ENCODE results near the gene MAGI1.
"Not testable (repeated sequence)": the region's sequence is repeated elsewhere in the genome, so short reads cannot be mapped to it uniquely, and the experiment has no call there.

Gene MAGI1

DNA sequence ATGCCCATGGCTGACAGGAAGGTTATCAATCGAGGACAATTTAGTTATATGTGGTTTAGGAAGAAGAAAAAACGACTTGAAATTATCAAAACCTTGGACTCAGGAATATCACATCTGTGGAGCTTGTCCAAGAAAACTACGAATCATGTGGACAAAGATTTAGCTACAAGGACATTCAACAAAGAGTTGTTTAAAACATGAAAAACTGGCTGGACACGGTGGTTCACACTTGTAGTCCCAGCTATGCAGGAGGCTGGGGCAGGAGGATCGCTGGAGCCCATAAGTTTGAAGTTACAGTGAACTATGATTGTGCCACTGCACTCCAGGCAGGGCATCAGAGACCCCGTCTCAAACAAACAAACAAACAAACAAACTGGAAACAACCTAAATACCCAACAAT, 142.4 kb downstream of the MAGI1 start:
- no peak for DNase-seq

DNA sequence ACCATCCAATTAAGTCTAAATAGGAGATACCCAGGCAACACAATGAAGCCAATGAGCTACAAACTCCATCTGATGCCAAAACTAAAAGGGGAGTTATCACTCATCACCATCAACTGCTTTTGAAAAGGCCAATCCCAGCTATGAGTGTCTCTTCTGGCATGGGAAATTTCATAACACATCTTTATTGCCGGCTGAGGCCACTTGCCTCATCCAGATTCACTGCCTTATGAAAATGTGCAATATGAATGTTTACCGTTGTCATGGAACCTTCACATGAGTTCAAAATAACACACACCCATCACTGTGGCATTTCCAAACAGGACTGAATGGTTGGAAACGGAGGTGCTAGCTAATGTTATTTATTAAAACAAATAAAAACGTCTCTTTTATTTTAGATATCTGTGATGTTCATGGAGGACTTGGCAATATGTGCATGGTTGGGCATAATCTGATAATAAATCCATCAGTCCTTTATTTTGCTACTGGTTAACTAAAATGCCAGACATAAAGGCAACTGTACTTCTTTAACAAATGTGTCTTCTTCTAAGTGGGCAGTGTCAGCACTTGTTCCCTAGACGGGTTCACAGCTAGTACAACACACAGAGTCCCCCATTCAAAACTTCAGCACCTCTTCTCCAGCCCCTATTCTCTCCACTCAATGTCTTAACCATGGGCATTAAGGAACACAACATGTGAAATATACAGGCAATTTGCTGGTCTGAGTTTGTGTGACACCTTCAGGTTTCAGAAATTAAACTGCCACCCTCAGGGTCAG, 143.9 kb downstream of the MAGI1 start:
- no peak for DNase-seq

DNA sequence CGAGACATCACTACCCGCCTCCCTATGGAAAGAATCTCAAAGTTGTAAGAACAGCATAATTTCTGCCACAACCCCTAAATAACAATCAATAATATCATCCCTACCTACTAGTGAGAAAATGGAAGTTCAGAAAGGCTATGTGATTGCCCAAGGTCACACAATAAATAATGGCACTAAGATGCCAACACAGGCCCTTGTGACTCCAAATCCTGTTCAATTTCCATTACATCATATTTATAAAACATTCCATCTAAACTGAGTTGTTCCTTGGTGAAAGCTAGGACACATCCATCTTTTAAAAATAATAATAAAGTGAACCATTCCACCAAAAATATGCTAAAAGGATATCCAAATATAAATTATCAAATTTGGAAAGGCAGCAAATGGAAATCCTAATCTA, 144.6 kb downstream of the MAGI1 start:
- DNase-seq, result no peak

DNA sequence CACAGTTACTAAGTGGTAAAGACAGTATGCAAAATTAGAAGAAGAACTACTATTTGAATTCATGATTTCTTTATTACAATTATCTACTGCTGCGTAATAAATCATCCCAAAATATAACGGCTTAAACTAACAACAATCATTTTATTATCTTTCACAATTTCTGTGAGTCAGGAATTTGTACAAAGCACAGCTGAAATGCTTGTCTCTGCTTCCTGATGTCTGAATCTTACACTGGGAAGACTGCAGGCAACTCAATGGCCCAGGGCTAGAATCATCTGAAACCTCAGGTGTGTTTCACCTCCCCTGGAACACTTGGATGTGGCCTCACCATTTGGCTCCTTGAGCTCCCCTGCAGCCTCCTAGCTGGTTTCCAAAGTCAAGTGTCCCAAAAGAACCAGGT, 145.1 kb downstream of the MAGI1 start:
- no peak for DNase-seq

DNA sequence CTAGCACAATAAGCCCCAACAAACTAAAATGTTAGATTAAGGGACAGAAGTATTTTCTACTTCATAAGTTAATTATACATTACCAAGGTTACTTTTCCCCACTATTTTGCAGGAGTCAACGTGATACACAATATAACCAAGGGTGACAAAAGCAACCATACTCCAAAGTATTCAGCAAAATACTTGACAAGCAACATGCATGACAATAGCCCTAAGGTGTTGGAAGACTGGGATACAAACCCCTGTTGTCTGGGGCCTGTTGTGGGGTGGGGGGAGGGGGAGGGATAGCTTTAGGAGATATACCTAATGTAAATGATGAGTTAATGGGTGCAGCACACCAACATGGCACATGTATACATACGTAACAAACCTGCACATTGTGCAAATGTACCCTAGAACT, 147.2 kb downstream of the MAGI1 start:
- not testable (repeated sequence) for DNase-seq

DNA sequence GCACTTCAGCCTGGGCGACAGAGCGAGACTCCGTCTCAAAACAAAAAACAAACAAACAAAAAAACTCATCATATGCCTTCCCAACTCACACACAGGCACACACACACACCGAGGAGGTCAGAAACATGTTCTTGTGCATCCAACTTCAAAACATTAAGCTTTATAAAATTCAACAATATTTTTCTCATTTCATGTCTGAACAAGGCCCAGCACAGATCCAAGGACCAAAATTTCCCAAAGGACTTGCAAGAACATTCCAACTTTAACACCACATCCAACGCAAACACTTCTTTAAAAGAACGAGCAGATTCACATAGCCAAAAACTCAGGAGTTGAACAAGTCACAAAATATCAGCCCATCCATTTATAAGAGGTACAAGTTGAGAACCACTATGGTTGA, 148.4 kb downstream of the MAGI1 start:
- no peak for DNase-seq

DNA sequence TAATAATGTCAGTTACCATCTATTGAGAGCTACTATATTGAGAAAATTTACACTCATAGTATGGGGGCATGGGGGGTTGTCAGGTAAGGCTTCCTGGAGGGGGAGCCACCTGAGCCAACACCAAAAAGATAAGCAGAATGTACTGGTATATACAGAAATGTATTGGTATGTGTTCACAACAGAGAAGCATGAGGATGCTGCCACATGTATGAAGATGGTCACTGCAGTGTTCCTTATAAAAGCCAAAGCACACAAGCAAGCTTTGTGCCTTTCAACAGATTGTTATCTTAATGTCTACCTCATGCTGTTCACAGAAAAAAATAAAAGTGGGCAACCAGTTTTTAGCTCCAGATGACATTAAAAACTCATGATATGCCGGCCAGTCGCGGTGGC, 149.0 kb downstream of the MAGI1 start:
- DNase-seq, result no peak

DNA sequence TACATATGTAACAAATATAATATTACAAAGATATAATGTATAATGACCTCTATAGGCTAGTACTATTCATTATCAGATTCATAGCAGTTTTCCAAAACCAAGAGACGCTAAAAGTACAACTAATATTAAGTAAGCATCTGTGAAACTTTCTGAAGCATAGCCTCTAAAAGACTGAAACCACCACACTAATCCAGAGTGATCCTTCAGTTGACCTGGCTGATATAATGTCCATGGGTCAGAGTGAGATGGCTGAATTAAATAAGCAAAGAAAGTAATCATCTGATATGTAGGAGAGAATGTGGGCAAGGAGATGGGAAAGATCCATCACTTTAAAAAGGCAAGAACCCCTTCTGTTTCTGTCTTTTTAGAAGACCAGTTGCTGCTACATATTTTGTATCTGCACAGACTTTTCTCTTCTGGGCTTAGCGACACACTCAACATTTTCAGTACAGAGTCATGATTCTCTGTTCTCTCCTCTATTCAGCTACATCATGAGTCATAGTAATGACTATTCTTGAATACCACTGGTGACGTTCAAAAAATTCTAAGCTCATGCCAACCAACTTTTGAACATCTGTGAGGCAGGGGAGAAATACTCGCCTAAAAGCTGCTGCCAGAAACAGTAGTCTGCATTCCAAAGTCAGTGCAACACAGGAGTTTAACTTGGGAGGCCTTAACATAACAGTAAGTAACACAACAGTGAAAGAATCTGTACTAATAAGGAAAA, 149.6 kb downstream of the MAGI1 start:
- DNase-seq, result no peak

DNA sequence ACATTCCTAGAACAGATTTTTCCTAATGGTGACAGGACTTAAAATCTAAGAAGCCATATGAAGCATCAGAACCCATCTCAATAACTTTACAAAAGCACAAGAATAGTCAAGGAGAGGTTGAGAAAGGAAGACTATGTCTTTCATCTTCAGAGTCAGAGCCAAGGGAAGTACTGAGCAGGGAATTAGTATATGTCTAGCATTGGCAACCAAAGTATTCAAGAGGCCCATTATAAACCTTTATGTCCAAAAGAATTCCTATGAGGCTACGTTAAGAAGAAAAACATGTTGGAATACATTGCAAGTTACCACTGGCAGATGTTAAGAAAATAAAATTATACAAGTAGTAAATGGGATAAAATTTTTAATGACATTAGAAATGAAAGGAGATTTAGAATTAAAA, 150.5 kb downstream of the MAGI1 start:
- no peak for DNase-seq

DNA sequence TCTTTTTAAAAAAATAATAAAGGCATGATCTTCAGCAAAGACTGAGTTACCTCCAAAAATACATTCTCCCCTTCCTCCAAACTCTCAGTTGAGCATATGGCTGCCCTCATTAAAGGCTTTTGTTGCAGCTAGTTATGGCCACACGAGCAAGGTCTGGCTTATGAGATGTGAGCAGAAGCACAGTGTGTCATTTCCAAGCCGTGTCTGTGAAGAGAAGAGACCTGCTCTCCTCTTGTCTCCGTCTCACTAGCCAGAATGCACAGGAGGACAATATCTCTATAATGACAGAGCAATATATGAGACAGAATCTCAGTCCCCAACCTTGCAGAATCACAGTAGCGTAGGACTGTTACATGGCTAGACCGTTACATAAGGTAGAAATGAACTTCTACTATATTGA, 152.3 kb downstream of the MAGI1 start:
- no peak for DNase-seq

DNA sequence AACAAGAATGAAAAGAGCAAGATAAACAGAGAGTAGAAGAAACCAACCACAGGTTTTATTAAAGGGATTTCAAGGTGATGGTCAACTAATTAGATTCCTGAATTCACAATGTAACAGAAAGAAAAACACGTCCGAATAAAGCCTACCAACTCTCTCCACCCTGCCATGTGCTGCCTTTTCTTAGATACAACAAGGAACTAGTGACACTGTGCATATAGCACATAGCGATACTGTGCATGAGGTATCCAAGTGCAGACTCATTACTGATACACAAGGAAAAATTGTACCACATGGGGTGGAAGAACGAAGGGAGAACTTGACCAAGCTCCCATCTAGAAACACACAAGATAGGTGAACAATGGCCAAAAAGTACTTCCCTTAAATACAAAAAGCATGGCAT, 154.6 kb downstream of the MAGI1 start:
- no peak for DNase-seq

DNA sequence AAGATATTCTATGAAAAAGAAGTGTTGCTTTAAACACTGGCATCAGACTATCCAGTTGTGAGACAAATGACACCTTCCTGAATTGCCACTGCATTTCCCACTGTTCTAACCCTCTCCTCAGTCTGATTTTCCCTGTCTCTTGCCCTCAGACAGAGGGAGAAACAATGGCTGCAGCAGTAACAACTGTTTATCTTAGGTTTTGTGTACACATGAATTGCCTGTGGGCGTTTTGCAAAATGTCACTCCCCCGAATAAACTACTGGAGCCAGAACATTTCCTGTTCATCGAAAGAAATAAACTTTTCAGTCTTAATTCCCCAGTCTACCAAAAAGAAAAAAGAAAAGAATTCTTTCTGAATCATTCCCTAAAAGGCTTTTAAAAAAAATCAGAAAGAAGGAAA, 155.1 kb downstream of the MAGI1 start:
- DNase-seq, result no peak

DNA sequence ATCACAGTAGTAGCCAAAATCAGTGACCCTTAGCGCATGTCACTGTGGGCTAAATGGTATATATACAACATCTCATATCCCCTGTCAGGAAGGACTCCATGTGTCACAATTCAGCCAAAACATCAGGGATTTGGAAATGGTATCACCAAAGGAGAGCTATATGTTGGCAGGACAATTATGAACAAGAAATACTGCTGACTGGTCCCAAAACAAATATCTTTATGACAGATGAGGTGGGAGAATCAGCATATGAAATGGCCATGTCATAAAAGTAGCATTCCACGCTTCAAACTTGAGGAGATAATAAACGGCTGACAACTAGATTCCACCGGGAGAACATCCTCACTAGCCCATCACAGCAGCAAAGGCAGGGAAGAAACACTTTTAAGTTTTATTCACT, 158.4 kb downstream of the MAGI1 start:
- no peak for DNase-seq

DNA sequence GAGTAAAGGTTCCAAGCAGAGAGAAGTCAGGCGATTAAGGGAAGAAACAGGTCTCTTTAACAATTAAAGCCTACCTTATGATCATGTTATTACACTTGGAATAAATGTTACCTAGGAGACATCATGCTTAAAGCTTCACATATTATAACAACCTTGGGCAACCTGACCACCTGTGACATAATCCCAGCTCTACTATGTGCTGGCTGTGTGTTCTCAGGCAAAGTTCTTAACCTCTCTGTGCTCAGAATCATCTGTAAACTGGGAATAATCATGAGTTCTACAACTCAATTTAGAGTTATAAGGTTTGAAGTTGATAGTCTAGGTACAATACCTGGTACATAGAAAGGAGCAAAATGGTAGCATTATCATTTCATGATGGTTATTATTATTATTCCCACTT, 159.3 kb downstream of the MAGI1 start:
- no peak for DNase-seq

DNA sequence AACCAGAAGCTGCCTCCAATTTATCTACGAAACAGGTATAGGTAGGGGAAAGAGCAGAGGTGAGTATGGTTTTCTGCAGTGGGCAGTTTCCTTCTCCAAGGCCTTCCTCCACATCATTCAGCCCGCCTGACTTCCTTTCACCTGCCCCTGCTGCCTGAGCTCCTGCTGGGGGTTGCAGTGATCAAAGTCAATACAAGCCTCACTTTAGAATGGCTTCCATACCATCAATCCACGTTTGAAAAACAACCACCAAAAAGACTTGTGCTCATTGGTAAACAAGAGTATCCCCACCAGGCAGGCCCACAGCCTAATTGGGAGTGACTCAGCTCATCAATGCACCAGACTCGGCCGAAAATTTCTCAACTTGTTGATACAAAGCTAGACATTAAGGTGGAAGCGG, 159.9 kb downstream of the MAGI1 start:
- no peak for DNase-seq

DNA sequence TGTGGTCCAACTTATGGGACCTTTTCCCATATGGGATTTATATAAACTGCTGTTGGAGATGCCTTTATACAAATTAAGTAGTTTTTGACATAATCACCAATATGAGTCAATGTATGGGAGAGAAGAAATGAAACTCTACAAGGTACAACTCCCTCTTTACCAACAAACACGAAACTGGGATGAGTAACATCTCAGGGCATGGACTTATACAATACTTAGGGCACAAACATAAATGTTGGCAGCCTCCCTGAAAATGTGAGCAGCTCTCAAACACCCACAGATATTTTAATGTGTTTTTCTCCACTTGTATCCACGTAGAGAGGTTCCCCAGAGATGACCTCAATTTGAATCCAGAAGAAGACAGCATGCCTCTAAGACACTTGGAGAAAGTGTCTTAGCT, 161.6 kb downstream of the MAGI1 start:
- no peak for DNase-seq

DNA sequence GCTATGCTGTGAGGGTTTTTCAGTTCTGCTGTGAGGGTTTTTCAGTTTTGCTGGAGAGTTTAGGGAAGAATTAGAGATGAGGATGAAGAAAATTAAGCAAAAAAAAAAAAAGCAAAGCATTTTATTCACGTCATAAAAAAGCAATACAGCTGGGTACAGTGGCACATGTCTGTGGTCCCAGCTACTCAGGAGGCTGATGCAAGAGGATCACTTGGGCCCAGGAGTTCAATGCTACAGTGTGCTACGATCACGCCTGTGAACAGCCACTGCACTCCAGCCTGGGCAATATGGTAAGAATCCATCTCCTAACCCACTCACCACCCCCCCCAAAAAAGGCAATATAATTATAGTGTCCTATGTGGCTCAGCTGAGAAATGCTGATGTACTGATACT, 162.7 kb downstream of the MAGI1 start:
- DNase-seq, result no peak

DNA sequence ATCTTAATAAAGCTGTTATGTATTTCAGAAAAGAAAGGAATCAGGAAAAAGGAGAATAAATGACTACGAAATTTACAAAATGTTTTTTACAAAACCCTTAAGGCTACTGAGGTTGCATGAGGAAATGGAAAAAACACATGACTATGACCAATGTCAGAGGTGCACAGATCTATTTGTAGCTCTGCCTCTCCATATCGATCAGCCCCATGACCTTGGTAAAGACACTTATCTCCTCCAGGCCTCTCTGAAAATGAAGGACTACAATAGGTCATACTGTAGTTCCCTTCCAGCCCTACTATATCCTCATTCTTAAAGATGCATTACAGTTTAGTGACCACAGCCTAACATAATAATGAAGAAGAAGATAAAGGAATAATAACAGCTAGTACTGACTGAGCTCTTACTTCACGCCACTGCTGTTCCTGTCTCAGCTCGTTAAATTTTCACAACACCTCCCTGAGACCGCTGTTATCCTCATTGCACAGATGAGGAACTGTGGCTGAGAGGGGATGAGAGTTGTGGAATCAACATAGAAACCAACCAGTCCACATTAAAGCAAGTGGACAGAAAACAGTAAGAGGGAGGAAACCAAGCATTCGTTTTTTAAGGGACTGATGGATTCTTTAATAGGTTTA, 163.2 kb downstream of the MAGI1 start:
- no peak for DNase-seq

DNA sequence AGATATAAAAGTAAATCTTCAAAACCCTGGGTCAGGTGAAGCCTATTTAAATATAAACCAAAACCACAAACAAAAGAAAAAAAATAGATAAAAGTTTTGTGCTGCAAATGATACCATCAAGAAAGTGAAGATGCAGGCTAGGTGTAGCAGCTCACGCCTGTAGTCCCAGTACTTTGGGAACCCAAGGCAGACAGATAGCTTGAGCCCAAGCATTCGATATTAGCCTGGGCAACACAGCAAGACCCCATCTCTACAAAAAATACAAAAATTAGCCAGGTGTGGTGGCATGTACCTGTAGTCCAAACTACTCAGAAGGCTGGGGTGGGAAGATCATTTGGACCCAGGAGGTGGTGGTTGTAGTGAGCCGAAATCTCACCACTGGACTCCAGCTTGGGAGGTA, 164.8 kb downstream of the MAGI1 start:
- DNase-seq, result no peak

DNA sequence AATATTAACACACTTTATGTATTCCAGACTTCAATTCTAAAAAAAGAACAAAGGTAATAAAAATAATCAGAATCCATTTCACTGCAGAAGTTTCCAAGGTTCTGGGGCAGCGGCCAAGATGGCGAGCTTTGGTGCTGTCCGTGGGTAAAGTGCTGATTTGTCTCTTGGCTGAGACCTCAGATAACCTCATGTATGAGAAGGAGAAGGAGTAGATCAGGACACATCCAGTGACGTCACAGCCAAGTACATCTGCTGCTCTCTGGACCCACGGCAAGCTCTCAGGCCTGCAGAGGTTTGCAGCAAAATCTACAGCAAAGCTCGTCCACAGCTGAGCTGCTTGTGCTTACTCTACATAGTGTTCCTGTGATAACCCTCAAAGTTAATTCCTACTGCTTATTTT, 165.7 kb downstream of the MAGI1 start:
- DNase-seq, result no peak

DNA sequence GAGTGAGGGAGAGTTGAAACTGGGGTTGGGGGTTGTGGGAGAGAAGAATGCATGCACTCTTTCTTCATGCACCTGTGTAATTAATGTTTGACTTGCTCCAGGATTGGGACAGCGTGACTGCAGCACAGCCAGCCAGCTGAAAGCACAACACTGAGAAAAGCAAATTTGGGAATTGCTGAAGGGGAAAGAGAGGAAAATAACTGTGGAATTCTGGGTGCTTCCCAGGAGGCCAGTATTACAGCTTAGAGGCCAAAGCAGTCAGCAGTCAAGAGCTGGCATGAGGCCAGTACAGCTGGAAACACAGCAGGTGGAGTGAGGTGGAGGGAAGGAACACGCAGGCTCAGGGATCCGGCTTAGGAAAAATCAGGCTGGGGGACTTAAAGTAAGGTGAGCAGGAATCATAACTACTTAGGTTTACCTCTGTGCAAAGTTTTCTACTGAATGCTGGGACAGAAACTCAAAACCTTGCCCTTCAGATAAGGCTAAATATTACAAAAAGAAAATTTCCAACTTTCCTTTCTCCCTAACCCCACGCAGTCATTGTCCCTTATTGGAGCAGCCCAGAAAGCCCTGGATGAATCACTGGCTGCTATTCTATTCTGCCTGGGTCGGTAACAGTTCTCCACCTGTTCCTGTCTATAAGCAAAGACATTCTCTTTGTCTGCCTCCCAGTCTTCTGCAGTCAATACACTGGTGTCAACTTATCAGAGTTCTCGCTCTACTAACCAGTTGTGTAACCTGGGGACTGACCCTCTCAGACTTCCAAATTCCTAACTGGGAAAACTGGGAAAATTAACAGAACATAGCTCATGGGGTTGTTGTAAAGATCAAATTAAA, 167.2 kb downstream of the MAGI1 start:
- no peak for DNase-seq

DNA sequence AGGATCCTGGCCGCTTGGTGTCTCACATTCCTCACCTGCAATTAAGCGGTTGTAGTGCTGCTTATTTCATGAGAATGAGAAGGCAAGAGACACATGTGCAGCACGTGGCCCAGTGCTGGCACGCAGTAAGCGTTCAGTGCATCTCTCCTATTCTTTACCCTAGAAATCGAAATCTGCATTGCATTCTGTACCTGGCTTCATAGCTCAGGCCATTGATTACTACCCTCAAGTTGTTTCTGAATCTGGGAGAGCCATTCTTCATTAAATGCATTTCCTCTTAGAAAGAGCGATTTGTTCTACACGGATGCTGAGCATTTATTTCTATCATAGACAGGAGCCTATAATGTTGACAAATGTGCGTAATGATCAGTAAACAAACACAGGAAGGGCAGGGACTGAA, 168.9 kb downstream of the MAGI1 start:
- no peak for DNase-seq

DNA sequence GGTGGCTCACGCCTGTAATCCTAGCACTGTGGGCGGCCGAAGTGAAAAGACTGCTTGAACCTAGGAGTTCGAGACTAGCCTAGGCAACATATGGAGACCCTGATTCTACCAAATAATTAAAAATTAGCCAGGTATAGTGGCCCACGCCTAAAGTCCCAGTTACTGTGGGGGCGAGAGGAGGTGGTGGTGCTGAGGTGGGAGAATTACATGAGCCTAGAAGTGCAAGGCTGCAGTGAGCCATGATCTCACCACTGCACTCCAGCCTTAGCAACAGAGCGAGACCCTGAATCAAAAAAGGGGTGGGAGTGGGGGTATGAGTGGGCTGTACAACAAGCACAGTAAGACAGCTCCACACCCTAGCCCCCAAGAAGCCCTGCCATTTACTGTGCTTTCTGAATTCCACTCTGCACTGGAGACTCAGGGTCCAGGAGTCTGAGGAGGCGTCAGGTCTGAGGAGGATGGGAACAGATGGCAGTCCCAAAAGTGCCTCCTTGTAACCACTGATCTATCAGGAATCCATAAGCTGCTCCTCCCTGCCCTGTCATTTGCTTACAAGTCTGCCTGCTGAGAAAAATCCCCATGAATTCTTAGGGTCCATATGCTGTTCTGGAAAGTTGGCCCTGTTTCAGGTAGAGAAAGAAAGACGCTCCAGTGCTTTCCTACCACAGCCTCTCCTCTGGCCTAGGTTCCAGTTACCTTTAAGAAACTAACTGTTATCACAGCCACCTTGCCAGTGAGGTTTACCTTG, 171.1 kb downstream of the MAGI1 start:
- DNase-seq, result no peak
